CD4-positive, alpha-beta T cell treated with Interleukin-2 at 100 ng/mL for 4 hours (primary cell): Measurements from ENCODE around the gene SLC35A4.

Experiments
- DNase-seq: peaks from one replicate; pipeline ENCODE4 v3.0.0-alpha.2; 2020; ENCODE audit warnings: low spot score

SLC35A4 gene, protein sequence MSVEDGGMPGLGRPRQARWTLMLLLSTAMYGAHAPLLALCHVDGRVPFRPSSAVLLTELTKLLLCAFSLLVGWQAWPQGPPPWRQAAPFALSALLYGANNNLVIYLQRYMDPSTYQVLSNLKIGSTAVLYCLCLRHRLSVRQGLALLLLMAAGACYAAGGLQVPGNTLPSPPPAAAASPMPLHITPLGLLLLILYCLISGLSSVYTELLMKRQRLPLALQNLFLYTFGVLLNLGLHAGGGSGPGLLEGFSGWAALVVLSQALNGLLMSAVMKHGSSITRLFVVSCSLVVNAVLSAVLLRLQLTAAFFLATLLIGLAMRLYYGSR

GRCh38 chr5:140564196-140565023 is at the start of gene SLC35A4, which contains the start of gene APBB3:
SLC35A4 (plus strand) TSS chr5:140564828; CDS start chr5:140567170, 2,342 bp downstream.
APBB3 (minus strand) TSS chr5:140564598; CDS start chr5:140564245, 353 bp downstream.
- DNase-seq: peak; percentile 99

DNA sequence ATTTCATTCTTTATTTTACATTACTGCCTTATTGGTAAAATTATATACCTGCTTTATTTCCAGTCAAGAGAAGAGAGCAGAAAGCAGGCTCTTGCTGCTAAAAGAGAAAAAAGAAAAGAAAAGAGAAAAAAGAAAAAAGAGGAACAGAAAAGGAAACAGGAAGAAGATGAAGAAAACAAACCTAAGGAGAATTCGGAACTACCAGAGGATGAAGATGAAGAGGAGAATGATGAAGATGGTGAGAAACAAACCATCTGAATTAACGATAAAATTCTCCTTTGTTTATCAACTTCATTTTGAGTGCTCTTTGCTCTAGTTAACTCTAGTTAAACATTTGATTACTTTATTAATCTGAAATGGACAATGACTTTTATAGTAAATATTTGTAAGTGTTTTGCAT is 40.6 kb upstream of the SLC35A4 start:
- DNase-seq: no peak

DNA sequence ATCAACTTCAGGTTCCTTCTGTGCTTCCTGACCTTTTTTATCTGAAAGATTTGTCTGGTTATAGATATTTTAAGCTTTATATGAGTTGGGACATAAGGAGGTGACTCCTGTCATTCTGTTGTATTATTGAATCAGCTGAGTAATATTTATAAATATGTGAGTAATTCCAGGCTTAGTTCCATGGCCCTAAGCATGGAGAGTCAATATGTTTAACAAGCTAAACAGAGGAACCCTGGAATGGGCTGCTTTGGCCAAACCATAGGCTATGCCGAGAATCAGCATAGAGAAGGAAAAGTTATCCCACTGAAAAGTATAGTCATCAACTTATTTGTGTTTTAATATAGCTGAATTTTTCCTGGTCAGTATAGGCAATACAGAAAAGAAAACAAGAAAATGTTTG is 24.4 kb upstream of the SLC35A4 start:
- DNase-seq: no peak

GRCh38 chr5:140542972-140543371 is 21.7 kb upstream of the SLC35A4 start:
- no peak for DNase-seq

GRCh38 chr5:140544986-140545385 is 19.6 kb upstream of the SLC35A4 start:
- DNase-seq: no peak

DNA sequence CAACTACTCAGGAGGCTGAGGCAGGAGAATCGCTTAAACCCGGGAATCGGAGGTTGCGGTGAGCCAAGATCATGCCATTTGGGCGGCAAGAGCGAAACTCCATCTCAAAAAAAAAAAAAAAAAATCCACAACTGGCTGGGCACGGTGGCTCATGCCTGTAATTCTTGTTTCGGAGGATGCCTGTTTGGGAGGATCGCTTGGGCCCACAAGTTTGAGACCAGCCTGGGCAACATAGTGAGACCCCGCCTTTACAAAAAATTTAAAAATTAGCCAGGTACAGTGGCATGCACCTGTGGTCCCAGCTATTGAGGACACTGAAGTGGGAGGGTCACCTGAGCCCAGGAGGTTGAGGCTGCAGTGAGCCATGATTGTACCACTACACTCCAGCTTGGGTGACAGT is 19.0 kb upstream of the SLC35A4 start:
- DNase-seq: no peak

DNA sequence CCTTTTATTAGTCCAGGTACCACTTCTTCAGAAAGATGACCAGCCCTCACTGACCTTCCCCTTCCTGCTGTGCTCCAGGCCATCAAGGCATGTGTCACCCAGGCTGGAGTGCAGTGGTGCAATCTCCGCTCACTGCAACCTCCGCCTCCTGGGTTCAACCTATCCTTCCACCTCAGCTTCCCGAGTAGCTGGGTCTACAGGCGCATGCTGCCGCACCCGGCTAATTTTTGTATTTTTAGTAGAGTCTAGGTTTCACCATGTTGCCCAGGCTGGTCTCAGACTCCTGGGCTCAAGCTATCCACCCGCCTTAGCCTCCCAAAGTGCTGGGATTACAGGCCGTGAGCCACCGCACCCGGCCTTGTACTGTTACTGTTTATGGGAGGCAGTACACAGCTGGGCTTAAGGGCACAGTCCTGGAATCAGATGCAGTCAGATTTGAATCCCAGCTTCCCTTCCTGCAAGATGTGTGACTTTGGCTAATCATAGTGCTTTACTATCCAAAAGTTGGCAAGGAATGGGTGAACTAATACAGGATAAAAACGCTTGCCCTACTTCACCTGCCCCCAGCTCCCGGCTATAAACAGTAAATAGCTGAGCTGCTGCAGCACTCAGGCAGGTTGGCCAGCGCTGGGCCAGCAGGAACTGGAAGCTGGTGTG is 17.6 kb upstream of the SLC35A4 start:
- DNase-seq: no peak

GRCh38 chr5:140547508-140548299 is 16.9 kb upstream of the SLC35A4 start, which contains the start of gene EIF4EBP3:
EIF4EBP3 (plus strand) TSS chr5:140547662; CDS start chr5:140547738, 76 bp downstream.
- peak; percentile 84 for DNase-seq

- DNase-seq: no peak
Observed at GRCh38 chr5:140548300-140548688, 16.3 kb upstream of the SLC35A4 start.

DNA sequence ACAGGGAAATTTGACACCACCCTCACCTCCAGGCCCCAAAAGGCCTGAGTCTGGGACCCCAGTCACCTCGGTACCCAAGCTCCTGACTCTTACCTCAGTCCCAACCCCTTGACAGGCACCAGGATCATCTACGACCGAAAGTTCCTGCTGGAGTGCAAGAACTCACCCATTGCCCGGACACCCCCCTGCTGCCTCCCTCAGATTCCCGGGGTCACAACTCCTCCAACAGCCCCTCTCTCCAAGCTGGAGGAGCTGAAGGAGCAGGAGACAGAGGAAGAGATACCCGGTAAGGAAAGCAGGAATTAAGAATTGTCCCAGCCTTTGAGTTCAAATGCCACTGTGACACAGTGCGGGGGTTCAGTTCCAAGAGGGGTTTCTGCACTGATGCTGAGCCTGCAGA is 15.8 kb upstream of the SLC35A4 start:
- DNase-seq: no peak

DNA sequence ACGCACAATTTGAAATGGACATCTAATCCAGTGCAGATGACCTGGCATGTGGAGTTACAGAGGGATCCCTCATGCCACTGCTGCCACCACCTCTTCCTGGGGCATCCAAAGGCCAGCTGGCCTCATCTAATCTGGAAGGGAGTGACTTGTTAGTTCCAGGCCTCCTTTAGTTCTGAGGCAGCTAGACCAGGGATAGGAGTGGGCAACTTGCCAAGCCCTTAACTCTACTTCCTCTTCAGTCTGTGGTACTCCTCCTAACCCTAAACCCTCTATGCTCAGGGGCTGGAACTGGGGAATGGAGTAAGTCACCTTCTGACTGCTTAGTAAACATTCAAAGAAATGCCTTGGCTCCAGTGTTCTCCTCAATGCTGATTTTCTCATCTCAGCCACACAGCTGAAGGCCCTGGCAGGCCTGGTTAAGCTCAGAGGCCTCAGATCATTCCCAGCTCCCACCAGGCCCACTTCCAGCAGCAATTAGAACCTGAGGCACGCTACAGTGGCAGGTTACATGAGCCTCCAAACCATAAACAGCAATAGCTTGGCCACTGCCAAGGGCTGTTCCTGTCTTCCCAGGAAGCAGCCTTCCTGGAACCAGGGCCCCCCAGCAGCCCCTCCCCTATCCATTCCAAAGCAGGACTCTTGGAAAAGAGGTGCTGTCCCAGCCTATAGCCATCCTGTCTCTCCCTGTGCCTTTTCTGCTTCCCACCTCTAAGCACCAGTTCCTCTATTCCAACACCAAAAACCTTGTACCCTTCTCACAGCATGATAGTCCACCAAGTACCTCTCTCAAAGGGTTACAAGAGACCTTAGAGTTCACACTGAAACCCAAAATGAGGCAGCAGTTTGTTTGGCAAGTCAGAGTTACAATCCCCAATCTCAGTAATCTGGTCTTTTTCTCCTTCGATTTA is 15.1 kb upstream of the SLC35A4 start:
- DNase-seq: no peak

DNA sequence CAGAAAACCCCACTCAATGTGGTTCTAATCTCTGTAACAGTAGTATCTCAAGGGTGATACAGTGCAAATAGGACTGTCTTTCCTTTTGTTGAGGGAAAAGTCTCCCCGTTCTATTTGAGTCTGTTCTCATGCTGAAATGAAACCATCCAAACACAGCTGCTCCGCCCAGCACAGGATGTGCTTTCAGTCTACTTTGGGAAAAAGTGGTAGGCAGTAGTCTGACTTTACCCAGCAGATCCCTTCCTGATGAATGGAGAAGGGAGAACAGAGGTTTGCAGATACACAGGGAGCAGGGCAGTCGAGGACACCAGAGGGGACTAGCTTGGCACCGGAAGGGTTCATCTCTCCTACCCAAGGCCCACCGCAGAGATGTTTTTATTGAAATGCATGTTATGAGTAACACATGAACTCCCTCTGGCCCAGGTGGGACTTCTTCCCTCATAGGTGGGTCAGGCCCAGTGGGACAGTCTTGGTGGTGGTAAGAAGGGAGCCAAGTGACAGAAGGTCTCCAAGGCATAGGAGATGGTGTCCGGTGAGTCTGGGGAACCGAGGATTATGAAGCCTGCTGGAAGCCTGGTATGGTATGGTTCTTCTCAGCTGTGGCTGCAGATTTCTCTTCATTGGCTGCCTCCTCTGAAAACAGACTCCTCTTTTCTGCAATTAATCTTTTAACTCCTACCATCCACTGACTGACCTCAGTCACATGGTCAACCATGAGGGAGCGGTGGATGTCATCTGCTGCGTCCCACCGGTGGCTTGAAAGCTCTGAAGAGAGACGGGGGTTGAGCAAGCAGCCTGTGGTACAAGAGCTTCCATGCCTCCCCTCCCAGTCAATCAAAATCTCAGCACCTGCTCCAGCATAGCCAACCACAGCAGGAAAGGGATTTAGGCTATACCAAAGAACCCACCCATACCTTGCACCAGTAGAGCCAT is 14.2 kb upstream of the SLC35A4 start:
- DNase-seq: no peak

GRCh38 chr5:140551872-140552271 is 12.8 kb upstream of the SLC35A4 start:
- no peak for DNase-seq

- no peak for DNase-seq
Observed at GRCh38 chr5:140553657-140554056, 11.0 kb upstream of the SLC35A4 start.

- no peak for DNase-seq
Observed at GRCh38 chr5:140554454-140554853, 10.2 kb upstream of the SLC35A4 start.

DNA sequence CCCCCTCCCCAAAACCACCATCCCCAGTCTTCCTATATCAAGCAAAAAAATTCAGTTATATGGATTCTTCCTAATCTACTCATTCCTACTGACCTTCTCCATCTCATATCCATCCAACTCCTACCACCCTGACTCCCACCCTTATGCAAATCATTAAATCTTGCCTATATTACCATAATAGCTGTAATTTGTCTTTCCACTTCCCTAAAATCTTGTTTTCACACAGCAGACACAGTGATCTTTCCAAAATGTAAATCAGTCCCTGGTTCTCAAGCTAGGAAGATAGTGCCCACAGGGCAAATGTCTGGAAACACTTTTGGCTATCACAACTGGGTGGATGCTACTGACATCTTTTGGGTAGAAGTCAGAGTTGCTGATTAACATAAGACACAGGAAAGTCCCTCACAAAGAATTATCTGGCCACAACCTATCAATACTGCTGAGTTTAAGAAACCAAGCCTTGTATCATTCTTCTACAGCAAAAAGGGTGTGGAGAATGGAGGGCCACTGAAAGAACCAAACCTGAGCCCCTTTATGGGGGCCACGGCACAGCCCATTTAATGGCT is 8.8 kb upstream of the SLC35A4 start:
- DNase-seq: no peak

GRCh38 chr5:140556438-140556837 is 8.2 kb upstream of the SLC35A4 start:
- no peak for DNase-seq

DNA sequence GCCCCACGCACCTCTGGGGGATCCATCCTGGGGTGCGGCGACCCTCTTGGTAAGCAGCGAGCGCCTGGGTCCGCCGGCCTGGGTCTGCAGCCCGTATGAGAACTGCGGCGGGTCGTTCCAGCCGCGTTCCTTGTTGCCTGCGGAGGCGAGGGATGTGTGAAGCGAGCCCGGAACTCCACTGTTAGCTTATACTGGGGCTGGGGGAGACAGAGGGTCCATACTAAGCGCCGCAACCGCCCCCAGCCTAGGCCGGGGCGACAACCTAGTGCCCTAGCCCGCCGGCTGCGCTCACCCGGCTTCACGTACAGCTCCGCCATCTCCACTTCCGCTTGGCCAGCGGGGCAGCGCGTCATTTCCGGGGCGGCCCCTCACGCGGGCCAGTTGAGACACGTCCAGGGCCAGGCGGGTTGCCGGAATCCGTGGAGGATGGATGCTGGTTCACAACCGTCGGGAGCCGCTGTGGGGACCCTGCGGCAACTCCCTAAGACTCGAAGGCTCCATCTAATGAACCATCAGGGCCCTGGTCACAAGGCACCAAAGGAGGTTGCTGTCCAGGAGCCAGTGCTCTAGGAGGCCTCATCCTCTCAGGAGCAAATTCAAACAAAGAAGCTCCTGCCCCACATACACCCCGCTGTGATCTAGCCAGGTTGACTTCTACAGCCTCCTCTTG is 7.4 kb upstream of the SLC35A4 start, which contains the start of gene SRA1:
Gene SRA1, minus strand, starts transcription at position 338 of the 670 bp plus-strand sequence. Its CDS starts 21 bp downstream, at position 317.
- peak; percentile 82 for DNase-seq
